KMS-11 (cell line): ENCODE measurements around the gene SLC12A7.

Experiments used
- H2AFZ ChIP-seq: fragments of 200-600 bp; sonication (generic); 2 replicates; pipeline ENCODE4 v1.6.1; 2016; ENCODE audit warnings: antibody characterized with exemption, mixed run types, low read depth
- H3K27ac ChIP-seq: fragments of 200-600 bp; sonication (generic); 2 replicates; pipeline ENCODE4 v1.6.1; 2016; ENCODE audit warnings: mild to moderate bottlenecking, mixed run types
- H3K27me3 ChIP-seq: fragments of 200-600 bp; sonication (generic); 2 replicates; pipeline ENCODE4 v1.6.1; 2017; ENCODE audit warnings: mild to moderate bottlenecking, low read depth, mixed run types, moderate library complexity; ENCODE audit not compliant: insufficient read depth
- H3K36me3 ChIP-seq: fragments of 200-600 bp; sonication (generic); 2 replicates; pipeline ENCODE4 v1.6.1; 2017; ENCODE audit warnings: mild to moderate bottlenecking, mixed run types; ENCODE audit not compliant: insufficient read depth
- H3K4me1 ChIP-seq: fragments of 200-600 bp; sonication (generic); 2 replicates; pipeline ENCODE4 v1.6.1; 2016; ENCODE audit warnings: mild to moderate bottlenecking, low read depth, mixed run types; ENCODE audit not compliant: poor library complexity, severe bottlenecking
- H3K4me2 ChIP-seq: fragments of 200-600 bp; sonication (generic); 2 replicates; pipeline ENCODE4 v1.7.0; 2016; ENCODE audit warnings: mild to moderate bottlenecking, mixed run types
- H3K4me3 ChIP-seq: fragments of 200-600 bp; sonication (generic); IDR thresholded peaks from 2 replicates; pipeline ENCODE4 v1.6.1; 2017; ENCODE audit warnings: low read depth, low read length, mixed read lengths; ENCODE audit not compliant: insufficient read depth
- H3K79me2 ChIP-seq: fragments of 200-600 bp; sonication (generic); 2 replicates; pipeline ENCODE4 v1.6.1; 2016; ENCODE audit warnings: low read depth, mixed run types; ENCODE audit not compliant: insufficient read depth
- H3K9ac ChIP-seq: fragments of 200-600 bp; sonication (generic); 2 replicates; pipeline ENCODE4 v1.6.1; 2016; ENCODE audit warnings: mild to moderate bottlenecking, mixed run types
- H4K20me1 ChIP-seq: fragments of 200-600 bp; sonication (generic); 2 replicates; pipeline ENCODE4 v1.6.1; 2016; ENCODE audit warnings: mild to moderate bottlenecking, mixed run types; ENCODE audit not compliant: insufficient read depth
- TF ChIP-seq, protein P1 (sequence below): fragments of 200-600 bp; sonication (generic); conservative IDR thresholded peaks from 2 replicates; pipeline ENCODE4 v1.6.1; 2017; ENCODE audit warnings: low read depth, mild to moderate bottlenecking, antibody characterized with exemption, low read length, moderate library complexity, mixed read lengths

The SLC12A7 gene

DNA sequence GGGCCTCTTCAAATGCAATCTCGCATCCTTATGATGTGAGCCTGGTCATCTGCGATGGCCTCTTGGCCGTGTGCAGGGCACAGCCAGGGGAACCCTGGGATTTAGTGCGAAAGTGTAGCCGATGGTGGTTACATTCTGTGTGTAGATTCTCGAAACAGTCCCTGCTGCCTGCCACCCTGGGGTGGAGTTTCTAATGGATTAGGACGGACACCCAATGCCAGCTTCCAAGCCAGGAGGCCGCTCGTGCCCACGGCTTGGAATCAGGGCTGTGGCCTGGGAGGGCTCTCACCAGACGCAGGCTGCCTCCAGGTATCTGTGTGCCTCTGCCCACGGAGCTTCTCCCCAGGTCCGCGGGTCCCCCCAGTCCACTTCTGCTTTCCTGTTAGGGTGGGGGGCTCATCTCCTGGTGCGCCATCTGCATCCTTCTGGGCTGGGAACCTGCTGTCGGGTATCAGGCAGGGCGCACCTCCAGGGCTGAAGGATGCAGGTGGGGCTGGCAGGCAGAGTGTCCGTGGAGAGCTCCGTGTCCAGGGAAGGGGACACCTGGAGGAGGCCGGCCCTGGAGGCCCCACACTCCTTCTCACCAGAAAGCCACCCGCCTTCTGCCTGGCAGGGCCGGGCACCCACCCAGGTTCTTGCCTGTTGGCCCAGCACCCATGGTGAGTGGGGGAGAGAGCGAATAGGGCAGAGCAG is 3.4 kb upstream of the SLC12A7 start:
- H3K4me3 ChIP-seq = no peak overlapping the region
- H3K79me2 ChIP-seq = peaks cover 15% of the 10 kb centered on the region
- H3K4me2 ChIP-seq = no peak overlapping the region
- H3K4me1 ChIP-seq = peaks cover 40% of the 10 kb centered on the region
- H3K27ac ChIP-seq = no peak overlapping the region
- no peaks in the 10 kb centered on the region for H3K27me3 ChIP-seq
- TF ChIP-seq, protein P1, sequence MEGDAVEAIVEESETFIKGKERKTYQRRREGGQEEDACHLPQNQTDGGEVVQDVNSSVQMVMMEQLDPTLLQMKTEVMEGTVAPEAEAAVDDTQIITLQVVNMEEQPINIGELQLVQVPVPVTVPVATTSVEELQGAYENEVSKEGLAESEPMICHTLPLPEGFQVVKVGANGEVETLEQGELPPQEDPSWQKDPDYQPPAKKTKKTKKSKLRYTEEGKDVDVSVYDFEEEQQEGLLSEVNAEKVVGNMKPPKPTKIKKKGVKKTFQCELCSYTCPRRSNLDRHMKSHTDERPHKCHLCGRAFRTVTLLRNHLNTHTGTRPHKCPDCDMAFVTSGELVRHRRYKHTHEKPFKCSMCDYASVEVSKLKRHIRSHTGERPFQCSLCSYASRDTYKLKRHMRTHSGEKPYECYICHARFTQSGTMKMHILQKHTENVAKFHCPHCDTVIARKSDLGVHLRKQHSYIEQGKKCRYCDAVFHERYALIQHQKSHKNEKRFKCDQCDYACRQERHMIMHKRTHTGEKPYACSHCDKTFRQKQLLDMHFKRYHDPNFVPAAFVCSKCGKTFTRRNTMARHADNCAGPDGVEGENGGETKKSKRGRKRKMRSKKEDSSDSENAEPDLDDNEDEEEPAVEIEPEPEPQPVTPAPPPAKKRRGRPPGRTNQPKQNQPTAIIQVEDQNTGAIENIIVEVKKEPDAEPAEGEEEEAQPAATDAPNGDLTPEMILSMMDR = no peak
- no peaks in the 10 kb centered on the region for H4K20me1 ChIP-seq
- no peak overlapping the region for H2AFZ ChIP-seq
- H3K9ac ChIP-seq = no peak overlapping the region
- no peaks in the 10 kb centered on the region for H3K36me3 ChIP-seq

DNA sequence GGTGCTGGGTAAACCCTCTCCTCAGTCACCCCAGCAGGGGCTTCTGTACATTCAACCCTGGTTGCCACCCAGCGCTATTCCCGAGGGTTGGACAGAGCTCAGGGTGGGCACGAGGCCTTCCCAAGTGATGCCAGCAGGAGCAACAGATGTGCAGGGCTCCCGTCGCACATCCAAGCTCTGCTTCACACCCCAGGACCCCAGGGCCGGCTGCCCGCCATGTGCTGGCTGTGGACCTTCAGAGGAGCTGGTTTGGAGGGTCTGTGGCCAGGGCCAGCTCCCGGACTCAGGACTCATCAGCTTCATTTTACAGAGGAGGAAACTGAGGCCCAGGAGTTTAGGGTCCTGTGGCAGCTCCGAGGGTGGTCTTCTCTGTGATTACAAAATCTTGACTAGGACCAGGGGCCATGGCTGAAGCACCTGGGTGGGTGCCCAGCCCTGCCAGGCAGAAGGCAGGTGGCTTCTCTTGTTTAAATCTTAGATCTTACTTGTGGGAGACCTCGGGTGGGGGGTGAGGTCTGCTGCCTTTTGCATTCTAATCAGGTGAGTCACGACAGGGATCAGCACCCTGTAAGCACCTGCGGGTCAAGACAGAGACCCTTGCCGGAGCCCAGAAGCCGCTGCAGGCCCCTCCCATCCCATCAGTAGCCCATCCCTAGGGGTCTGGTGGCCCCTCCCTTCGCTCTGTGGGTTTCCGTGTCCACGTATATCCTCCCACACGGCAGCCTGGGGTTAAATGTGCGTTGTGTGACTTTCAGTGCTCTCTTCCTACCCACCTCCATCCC is 2.1 kb upstream of the SLC12A7 start:
- peak overlapping the region; percentile 87 for H3K4me2 ChIP-seq
- peak overlapping the region; percentile 63; the same call in 1 of the 2 replicates for H3K9ac ChIP-seq
- peaks cover 45% of the 10 kb centered on the region for H3K4me1 ChIP-seq
- no peak overlapping the region; the same call in 1 of the 2 replicates for H2AFZ ChIP-seq
- peak overlapping the region; percentile 86 for H3K27ac ChIP-seq
- TF ChIP-seq, protein P1 = no peak
- H3K79me2 ChIP-seq = peaks cover 28% of the 10 kb centered on the region
- no peaks in the 10 kb centered on the region for H3K27me3 ChIP-seq
- no peak overlapping the region for H3K4me3 ChIP-seq
- 0 out of 2 replicates have a peak, but pooled peaks cover 3% of the 10 kb centered on the region for H4K20me1 ChIP-seq
- H3K36me3 ChIP-seq = no peaks in the 10 kb centered on the region

DNA sequence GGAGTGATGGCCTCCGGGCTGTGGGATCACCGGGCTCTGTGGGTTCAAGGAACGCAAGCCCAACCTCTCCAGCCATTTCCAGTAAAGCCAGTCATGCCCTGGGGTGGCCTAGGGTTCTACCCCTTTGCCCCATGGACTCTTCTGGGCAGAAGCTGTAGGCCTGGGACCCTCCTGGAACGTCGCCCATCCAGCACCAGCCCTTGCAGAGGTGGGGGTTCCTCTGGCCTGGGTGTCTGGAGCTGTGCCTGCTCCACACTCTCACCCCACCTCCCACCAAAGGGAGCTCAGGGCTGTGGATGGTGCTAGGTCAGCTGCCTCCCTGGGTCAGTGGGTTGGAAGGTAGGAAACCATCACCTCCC is 1.4 kb upstream of the SLC12A7 start:
- H3K27ac ChIP-seq = peak overlapping the region; percentile 86
- no peak overlapping the region for H3K4me3 ChIP-seq
- peaks cover 41% of the 10 kb centered on the region for H3K4me1 ChIP-seq
- H3K27me3 ChIP-seq = no peaks in the 10 kb centered on the region
- peak overlapping the region; percentile 25; the same call in 1 of the 2 replicates for H2AFZ ChIP-seq
- peak overlapping the region; percentile 63; the same call in 1 of the 2 replicates for H3K9ac ChIP-seq
- peak overlapping the region; percentile 87 for H3K4me2 ChIP-seq
- H3K36me3 ChIP-seq = no peaks in the 10 kb centered on the region
- H3K79me2 ChIP-seq = peaks cover 35% of the 10 kb centered on the region
- TF ChIP-seq, protein P1 = no peak
- H4K20me1 ChIP-seq = 0 out of 2 replicates have a peak, but pooled peaks cover 3% of the 10 kb centered on the region

DNA sequence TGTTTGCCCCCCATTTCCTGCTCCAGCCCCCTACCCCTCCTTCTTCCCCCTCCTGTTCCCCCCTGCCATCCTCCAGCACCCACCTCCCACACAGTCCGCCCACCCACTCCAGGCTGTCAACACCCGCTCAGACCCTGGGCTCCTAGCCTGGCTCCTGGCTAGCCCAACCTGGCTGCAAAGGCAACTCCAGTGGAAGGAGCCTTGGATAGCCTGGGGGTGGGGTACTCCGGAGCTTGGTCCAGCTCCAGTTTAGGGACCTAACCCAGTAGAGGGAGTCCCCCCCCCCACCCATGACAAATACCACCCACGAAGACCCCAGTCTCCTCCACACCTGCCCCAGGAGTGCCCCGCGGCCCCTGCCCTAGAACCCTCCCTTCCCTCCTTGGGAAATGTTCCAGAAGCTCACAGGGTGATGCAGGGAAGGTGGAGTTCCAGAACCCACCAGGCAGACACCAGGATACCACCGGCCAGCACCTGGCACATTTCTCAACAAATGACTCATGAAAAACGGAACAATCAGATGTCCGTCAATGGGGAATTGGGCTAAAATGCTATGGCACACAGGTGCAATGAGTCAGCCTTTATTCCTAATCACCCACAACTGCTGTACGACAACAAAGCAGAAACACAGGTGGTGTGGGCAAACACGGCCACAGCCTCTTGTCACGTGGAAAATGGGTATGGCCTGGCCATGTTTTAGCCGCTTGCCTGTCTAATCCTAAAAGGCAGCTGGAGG is 901 bp upstream of the SLC12A7 start:
- H3K9ac ChIP-seq = peak overlapping the region; percentile 63; the same call in 1 of the 2 replicates
- H3K4me3 ChIP-seq = no peak overlapping the region
- peaks cover 35% of the 10 kb centered on the region for H3K4me1 ChIP-seq

More for the DNA sequence above, 901 bp upstream of the SLC12A7 start:
- Histone ChIP-seq H2AFZ (peak overlapping the region; percentile 25; the same call in 1 of the 2 replicates), H4K20me1 (0 out of 2 replicates have a peak, but pooled peaks cover 3% of the 10 kb centered on the region), H3K27ac (peak overlapping the region; percentile 86), H3K79me2 (peaks cover 39% of the 10 kb centered on the region), H3K4me2 (peak overlapping the region; percentile 87), H3K36me3 (no peaks in the 10 kb centered on the region), H3K27me3 (no peaks in the 10 kb centered on the region)
- TF ChIP-seq, protein P1 = no peak
